ENCODE results near the gene GALNT12.

Gene GALNT12

DNA sequence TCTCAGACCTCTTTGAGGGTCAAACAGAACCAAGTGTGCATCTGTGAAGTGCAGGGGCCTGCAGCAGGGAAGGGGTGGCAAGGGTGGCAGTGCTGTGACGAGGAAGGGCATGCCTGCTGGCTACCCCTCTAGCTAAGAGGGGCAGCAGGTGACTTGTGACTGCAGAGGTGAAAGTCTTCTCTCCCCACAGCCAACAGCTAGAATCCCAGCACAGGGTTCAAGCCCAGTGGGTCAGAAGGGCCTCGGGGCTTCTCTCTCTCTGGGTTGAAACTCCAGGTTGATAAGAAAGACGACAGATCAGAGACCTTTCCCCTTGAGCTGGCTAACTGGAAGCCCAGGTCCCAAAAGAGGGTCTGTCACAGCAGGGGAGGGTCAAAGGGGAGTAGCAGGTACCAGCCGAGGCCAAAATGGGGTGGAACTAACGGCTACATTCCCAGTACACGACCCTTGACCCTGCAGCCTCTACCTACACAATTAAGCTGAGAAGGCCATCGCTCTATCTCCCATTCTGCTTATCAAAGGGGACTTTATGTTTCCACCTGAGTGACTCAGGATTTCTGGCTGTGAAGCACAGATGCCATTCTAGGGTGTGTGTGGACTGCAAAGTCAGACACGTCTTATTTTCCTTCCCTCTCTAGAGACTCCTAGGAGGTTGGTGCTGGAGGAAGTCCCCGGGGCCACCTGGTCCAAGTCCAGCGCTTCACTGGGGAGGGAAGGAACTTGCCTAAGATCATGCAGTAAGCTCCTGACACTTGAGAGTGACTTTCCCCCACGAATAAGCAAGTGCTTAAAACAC, 25.7 kb upstream of the GALNT12 start:
- no peak for DNase-seq (ENCODE audit: low read depth)
- TF ChIP-seq, protein P1, sequence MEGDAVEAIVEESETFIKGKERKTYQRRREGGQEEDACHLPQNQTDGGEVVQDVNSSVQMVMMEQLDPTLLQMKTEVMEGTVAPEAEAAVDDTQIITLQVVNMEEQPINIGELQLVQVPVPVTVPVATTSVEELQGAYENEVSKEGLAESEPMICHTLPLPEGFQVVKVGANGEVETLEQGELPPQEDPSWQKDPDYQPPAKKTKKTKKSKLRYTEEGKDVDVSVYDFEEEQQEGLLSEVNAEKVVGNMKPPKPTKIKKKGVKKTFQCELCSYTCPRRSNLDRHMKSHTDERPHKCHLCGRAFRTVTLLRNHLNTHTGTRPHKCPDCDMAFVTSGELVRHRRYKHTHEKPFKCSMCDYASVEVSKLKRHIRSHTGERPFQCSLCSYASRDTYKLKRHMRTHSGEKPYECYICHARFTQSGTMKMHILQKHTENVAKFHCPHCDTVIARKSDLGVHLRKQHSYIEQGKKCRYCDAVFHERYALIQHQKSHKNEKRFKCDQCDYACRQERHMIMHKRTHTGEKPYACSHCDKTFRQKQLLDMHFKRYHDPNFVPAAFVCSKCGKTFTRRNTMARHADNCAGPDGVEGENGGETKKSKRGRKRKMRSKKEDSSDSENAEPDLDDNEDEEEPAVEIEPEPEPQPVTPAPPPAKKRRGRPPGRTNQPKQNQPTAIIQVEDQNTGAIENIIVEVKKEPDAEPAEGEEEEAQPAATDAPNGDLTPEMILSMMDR (IDR thresholded peaks at IDR 0.05; ENCODE audit: low read depth, low read length, missing control alignments): no peak
- in situ Hi-C loops (cut with HindIII; ENCODE audit: low sequenced_read_pairs): no loop called here
- no peak overlapping the region for H3K4me3 ChIP-seq (ENCODE audit: low read depth, low read length)

DNA sequence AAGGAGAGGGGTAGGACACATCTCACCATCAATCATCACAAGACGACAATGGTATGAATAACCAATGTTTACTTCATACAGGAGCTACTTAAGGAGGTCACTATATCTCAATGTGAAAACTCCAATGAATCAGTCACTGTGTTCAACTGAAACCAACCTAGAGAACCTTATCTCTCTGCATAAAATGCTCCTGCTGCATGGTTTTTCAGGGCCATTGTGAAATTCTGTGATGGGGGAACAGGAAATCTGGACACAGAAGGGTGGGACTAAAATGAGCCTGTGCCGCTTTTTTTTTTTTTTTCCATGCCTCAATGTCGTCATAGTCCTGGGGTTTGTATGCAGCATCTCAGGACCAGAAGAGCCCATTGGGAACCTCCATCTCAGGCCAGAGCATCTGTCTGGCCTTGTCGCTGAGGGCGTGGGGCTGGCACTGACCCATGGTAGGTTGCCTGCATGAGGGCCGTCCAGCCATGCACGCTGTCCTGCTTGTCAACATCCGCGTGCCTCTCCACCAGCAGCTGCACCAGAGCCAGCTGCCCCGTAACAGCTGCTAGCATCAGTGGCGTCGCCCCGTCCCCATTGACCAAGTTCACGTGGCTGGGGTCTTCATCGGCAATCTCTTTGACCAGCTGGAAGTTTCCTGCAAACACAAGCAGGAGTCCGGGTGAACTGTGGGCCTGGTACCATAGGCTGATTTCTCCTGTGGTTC, 23.8 kb upstream of the GALNT12 start:
- TF ChIP-seq, protein P1 (IDR thresholded peaks at IDR 0.05; ENCODE audit: low read depth, low read length, missing control alignments): no peak
- in situ Hi-C loops (cut with HindIII; ENCODE audit: low sequenced_read_pairs): no loop called here
- no peak overlapping the region for H3K4me3 ChIP-seq (ENCODE audit: low read depth, low read length)
- no peak for DNase-seq (ENCODE audit: low read depth)

DNA sequence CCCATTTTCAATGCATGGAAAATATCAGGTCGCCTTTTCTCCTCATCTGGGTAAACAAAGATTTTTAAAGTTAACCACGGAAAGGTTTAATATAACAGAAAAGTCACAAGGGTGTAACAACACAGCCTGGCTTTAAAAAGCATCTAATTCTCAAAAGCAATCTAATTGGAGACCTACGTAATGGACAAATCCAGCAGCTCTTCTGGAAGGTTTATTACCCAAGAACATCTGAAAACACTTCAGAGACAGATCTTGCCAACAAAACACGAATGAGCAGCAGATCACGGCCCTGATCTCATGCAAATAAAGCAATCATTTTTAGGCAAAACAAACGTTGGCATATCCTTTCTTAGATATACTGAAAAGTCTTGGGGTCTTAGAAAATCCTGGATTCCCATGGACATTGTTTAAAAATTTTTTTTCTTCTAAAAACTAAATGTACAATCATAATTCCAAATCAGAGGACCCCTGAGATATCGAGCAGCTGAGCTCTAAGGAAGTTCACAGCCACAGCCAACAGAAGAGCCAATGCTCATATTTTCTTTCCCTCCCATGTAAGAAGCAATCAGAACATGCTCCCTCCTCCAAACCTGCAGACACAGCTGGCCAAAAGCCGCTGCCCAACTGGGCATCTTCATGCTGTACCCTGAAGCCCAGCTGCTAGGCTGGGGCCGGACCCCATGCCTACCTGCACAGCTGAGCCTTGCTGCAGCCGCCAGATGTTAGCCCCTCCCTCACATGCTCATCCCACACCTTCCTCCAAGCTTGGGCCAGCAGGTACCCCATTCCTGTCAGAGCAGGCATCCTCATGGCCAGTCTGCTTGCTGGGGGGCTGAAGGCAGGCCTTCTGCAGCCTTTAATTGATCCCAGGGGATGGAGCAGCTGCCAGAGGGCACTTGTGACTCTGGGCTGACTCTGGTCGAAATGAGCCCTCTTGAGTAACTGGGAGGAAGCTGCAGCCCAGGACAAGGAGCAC, 22.4 kb upstream of the GALNT12 start:
- in situ Hi-C loops (cut with HindIII; ENCODE audit: low sequenced_read_pairs): no loop called here
- H3K4me3 ChIP-seq (ENCODE audit: low read depth, low read length): no peak overlapping the region
- TF ChIP-seq, protein P1 (IDR thresholded peaks at IDR 0.05; ENCODE audit: low read depth, low read length, missing control alignments): no peak
- no peak for DNase-seq (ENCODE audit: low read depth)

DNA sequence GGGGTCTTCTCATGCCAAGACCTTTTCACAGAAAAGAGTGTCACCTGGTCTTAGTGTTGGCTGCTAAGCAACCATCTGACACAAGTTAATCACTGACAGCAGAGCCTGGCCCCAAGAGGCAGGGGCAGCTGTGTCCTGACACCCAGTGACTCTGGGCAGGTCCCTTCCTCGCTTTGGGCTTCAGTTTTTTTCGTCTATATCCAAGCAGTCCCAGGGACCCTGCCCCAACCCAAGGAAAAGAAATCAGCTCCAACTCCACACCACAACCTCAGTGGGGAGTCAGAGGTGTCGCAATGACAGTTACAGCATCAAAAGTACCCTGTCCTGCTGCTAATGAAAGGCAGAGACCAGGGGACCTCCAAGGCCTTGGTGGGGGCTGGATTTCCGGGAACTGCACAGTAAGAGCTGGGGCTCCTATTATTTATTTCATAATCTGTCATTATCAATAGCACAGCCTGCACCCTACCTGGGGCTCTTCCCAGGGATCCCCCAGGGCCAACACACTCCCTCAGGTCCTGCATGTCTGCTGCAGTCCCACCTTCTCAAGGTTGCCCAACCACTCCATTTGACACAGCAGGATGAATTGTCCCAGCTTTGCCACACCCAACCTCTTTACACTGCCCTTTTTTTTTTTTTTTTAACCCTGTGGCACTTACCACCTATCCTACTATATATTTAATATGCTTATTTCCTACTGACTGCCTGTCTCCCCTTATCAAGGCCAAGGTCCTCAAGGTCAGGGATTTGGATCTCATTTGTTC, 20.5 kb upstream of the GALNT12 start:
- in situ Hi-C loops (cut with HindIII; ENCODE audit: low sequenced_read_pairs): no loop called here
- TF ChIP-seq, protein P1 (IDR thresholded peaks at IDR 0.05; ENCODE audit: low read depth, low read length, missing control alignments): no peak
- no peak for DNase-seq (ENCODE audit: low read depth)
- no peak overlapping the region for H3K4me3 ChIP-seq (ENCODE audit: low read depth, low read length)

DNA sequence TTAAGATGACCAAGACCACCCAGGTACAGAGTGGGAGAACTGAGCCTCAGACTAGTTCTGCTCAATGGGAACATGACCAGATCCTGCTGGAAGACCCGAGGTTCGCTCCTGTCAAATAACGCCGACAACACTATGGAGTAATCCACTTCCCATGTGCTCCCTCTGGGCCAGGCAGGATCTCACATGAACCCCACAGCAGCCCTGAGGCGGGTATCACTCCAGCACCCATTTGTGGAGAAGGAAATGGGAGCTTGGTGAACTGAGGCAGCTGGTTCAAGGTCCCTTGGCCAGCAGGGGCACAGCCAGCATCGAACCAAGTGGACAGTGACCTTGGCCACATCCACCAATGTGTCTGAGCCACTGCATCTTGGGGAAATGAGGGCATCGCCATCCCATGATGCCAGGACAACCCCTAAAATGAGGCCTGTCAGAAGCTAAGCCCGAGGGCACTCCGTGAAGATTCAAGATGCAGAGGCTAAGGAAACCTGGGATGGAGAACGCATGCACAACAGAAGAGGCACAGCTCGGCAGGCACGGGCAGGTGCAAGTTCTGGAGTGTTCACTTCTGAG, 19.6 kb upstream of the GALNT12 start:
- no peak overlapping the region for H3K4me3 ChIP-seq (ENCODE audit: low read depth, low read length)
- TF ChIP-seq, protein P1 (IDR thresholded peaks at IDR 0.05; ENCODE audit: low read depth, low read length, missing control alignments): no peak
- in situ Hi-C loops (cut with HindIII; ENCODE audit: low sequenced_read_pairs): no loop called here
- no peak for DNase-seq (ENCODE audit: low read depth)
